GM21390 (cell line): ENCODE measurements around the gene TRAPPC5.
"Not testable (repeated sequence)": the region's sequence is repeated elsewhere in the genome, so short reads cannot be mapped to it uniquely, and the experiment has no call there.

ENCODE experiments used
- ATAC-seq: cut with Tn5 transposase; IDR thresholded peaks from one replicate; pipeline ENCODE4 v1.9.1; 2021; ENCODE audit not compliant: unreplicated experiment

TRAPPC5 gene

GRCh38 chr19:7680606-7681339, at the start of gene TRAPPC5:
Gene TRAPPC5 (plus strand): TSS chr19:7680833. CDS start chr19:7682254, 1,421 bp downstream.
- no peak for ATAC-seq

- no peak for ATAC-seq
Observed at GRCh38 chr19:7631577-7631976, 49.1 kb upstream of the TRAPPC5 start.

- no peak for ATAC-seq
Observed at GRCh38 chr19:7632340-7633203, 48.1 kb upstream of the TRAPPC5 start.

- ATAC-seq: no peak
Observed at GRCh38 chr19:7633698-7634097, 46.9 kb upstream of the TRAPPC5 start, which contains the start of gene PCP2. Gene PCP2 (minus strand): TSS chr19:7633719. CDS start chr19:7633457, 262 bp downstream.

- no peak for ATAC-seq
Observed at GRCh38 chr19:7635670-7636069, 45.0 kb upstream of the TRAPPC5 start.

- no peak for ATAC-seq
Observed at GRCh38 chr19:7636317-7636690, 44.3 kb upstream of the TRAPPC5 start.

- ATAC-seq: peak; percentile 60
Observed at GRCh38 chr19:7636691-7637373, 43.8 kb upstream of the TRAPPC5 start, which contains the start of gene STXBP2. Gene STXBP2 (plus strand): TSS chr19:7637110. CDS start chr19:7637150, 40 bp downstream.

- peak; percentile 24 for ATAC-seq
Observed at GRCh38 chr19:7637374-7638256, 43.0 kb upstream of the TRAPPC5 start.

GRCh38 chr19:7638802-7639465, 41.7 kb upstream of the TRAPPC5 start:
- ATAC-seq: no peak

- no peak for ATAC-seq
Observed at GRCh38 chr19:7639863-7640348, 40.7 kb upstream of the TRAPPC5 start.

- no peak for ATAC-seq
Observed at GRCh38 chr19:7640803-7641202, 39.8 kb upstream of the TRAPPC5 start.

- no peak for ATAC-seq
Observed at GRCh38 chr19:7641290-7642276, 39.0 kb upstream of the TRAPPC5 start.

GRCh38 chr19:7642295-7643030, 38.2 kb upstream of the TRAPPC5 start:
- ATAC-seq: no peak

- ATAC-seq: no peak
Observed at GRCh38 chr19:7643031-7643415, 37.6 kb upstream of the TRAPPC5 start.

- ATAC-seq: not testable (repeated sequence)
Observed at GRCh38 chr19:7643629-7644549, 36.7 kb upstream of the TRAPPC5 start.

- no peak for ATAC-seq
Observed at GRCh38 chr19:7644550-7644877, 36.1 kb upstream of the TRAPPC5 start.

GRCh38 chr19:7645163-7645562, 35.5 kb upstream of the TRAPPC5 start:
- ATAC-seq: no peak
